Transverse colon (tissue), 4 donors: Measurements from ENCODE around the gene EIF4ENIF1.

ENCODE experiments used
- CTCF ChIP-seq, 5 experiments: fragments of 200-600 bp in 3 of 5; fragments of 450-650 bp in 2 of 5; sonication (generic) in 3 of 5; IDR thresholded peaks; 1 replicate in 2 of 5; 2 replicates in 3 of 5; pipeline ENCODE4 v1.5.1; 2016 to 2017; ENCODE audit warnings: antibody characterized with exemption in 5 of 5, inconsistent platforms in 3 of 5, mild to moderate bottlenecking in 2 of 5, moderate library complexity in 1 of 5
- EP300 ChIP-seq: sonication (generic); formaldehyde crosslinking; IDR thresholded peaks from one replicate; pipeline ENCODE4 v1.6.1; 2017; ENCODE audit warnings: antibody characterized with exemption, low read depth
- POLR2A ChIP-seq: fragments of 450-650 bp; IDR thresholded peaks from one replicate; pipeline ENCODE4 v1.6.1; 2016; ENCODE audit warnings: antibody characterized with exemption, mild to moderate bottlenecking, moderate library complexity
- POLR2AphosphoS5 ChIP-seq, 3 donors: sonication (generic); formaldehyde crosslinking; IDR thresholded peaks; one replicate each; pipeline ENCODE4 v1.6.1; 2016; ENCODE audit warnings: antibody characterized with exemption in 3 of 3

DNA sequence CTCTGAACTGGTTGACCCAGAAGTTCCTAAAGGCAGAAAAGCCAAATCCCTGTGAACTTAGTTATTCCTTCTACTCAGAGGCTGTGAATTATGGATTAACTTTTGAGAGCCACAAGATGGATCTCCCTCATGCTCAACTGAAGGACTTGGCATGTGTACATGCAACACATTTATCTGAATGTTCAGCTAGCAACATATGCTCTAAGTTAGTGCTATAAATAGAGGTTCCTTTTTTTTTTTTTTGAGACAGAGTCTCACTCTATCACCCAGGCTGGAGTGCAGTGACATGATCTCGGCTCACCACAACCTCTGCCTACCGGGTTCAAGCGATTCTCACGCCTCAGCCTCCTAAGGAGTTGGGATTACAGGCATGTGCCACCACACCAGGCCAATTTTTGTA lies 40.1 kb downstream of the EIF4ENIF1 start:
- no peak for TF ChIP-seq POLR2AphosphoS5 (IDR thresholded peaks at IDR 0.05)
- TF ChIP-seq CTCF (IDR thresholded peaks at IDR 0.05): no peak
- no peak for TF ChIP-seq POLR2A
- TF ChIP-seq EP300: no peak
